NCI-H460 (cell line): ENCODE data around the gene RAPGEF3. TPM values are rescaled to one million over a fixed set of nuclear protein-coding genes. Genes with fewer than 3 reads are reported as not detected.

ENCODE experiments used
- DNase-seq: peaks from one replicate; pipeline ENCODE4 v3.0.0-alpha.2; 2016; ENCODE audit warnings: low read depth; ENCODE audit errors: extremely low read depth
- total RNA-seq: library from RNA; depleted of rRNA; stranded (reverse); fragments of >200 nt; shearing (Covaris generic); gene quantifications from 2 replicates; pipeline ENCODE4 v1.2.3, GENCODE V29; 2014; rRNA removed

RAPGEF3 gene
- total RNA-seq, 1 experiment from 2014 or later, result 10.8 TPM

DNA sequence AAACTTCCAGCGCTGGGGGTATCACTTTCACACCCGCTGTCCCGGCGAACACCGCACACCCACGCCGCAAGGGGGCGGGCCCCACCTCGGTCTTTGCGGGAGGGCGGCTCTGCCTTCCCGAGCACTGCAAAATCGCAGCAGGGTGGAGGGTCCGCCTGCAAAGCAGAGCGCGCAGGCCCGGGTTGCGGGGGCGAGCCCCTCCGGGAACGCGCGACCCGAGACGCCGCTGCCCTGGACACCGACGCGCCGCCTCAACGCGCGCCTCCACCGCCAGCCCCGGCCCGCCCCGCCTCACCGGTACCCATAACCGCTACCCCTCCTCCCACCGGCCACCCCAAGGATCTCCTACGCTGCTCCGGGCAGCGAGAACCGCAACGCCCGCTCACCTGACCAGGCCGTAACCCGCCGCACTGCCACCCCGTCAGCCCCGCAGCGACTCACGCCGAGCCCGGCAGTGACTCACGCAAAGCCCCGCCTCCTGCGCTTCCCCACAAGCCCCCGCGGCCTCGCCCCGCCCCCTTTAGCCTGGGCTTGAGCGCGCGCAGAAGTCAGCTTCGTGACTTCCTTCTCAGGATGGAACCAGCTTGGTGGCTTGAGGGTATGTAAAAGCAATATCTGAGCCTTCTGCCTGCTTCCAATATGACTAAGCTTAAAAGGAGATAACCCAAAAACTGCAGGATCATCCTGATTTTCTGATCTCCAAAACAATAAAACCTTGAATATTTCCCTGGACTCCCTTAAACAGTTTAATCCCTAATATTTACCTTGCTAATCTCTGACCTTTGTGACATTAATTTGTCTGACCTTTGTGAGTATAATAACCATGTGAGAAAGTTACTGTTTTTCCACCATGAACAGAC, 52.9 kb downstream of the RAPGEF3 start, which contains the start of gene RPAP3:
RPAP3 (minus strand) TSS at position 465 of the 860 bp plus-strand sequence. CDS start 3,190 bp downstream, outside the sequence.
- DNase-seq, result peak; percentile 92

DNA sequence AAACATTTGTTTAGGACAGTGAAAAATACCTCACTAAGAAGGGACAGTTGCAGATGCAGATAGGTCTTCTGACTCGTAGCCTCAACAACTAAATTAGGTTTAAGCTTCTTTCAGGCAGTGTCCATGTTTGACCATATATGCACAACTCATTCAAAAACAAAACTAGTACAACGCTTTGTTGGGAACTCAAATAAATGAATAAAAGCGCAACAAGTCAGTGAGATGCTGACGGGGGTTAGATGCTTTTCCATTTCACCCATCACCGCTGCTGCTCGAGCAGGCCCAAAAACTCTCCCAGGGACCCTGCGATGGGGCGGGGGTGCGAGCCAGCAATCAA, 53.5 kb downstream of the RAPGEF3 start:
- DNase-seq, result no peak

DNA sequence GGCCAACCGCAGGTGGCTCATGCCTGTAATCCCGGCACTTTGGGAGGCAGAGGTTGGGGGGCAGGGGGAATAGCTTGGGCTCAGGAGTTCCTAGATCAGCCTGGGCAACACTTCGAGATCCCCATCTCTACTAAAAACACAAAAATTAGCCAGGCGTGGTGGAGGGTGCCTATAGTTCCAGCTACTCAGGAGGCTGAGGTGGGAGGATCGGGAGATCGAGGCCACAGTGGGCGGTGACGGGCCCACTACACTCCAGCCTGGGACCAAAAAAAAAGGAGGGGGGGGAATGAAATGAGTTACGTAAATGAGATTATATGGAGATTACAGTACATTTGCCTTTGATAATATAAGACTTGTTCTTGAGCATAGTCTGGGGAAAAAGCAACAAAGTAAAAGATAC, 54.0 kb downstream of the RAPGEF3 start:
- DNase-seq, result no peak

DNA sequence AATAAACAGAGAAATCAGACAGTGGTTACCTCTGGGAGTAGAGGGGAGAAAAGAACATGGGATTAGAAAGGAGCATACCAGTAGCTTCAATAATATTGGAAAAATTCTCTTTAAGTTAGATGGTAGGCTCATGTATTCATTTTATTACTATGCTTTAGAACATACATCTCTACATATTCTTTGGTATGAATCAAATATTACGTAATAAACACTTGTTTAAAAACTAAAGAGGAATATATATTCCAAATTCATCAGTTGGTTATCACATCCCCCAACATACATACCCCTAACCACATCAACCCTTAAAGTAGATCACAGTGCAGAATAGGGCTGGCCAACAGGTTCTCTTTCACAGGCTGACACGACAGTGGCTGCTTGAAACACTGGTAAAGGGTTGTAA, 58.4 kb downstream of the RAPGEF3 start:
- no peak for DNase-seq

DNA sequence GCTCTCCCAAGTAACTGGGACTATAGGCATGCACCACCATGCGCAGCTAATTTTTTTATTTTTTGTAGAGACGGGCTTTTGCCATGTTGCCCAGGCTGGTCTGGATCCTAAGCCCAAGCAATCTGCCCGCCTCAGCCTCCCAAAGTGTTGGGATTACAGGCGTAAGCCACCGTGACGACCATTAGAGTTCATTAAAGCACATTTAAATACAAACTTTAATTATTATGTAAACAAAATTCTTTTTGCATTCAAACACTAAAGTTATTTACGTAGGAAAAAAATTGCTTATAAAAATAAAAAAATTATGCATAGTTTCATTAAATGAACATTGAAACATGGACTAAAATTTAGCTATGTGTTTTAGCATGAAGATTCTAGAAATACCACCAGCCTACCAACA, 60.0 kb downstream of the RAPGEF3 start:
- no peak for DNase-seq

DNA sequence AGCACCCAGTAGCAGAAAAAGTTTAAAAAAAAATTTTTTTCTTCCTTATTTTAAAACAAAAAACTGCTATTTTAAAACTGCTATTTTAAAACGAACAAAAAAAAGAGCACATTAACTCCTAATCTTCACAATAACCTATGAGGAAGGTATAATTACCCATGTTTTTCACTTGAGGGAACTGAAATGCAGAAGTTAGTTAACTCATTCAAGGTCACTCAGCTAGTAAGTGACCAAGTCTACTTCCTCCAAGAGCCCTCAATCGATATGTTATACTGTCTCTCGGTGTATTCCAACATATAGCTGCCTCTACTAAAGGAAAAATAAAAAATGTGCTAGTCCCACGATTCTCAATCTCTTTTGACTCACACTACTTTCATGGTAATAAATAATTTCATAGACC, 60.6 kb downstream of the RAPGEF3 start:
- DNase-seq, result no peak

DNA sequence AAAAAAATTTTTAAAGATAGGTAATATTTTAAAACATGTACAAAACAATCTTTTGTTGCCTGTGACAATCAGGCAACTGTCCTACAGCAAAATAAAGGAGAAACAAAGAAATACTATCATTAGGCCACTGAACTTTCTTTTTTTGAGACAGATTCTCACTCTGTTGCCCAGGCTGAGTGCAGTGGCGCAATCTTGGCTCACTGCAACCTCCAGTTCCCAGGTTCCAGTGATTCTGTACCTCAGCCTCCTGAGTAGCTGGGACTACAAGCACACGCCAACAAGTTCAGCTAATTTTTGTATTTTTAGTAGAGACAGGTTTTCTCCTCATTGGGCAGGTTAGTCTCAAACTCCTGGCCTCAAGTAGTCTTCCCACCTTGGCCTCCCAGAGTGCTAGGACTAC, 69.5 kb downstream of the RAPGEF3 start:
- no peak for DNase-seq

DNA sequence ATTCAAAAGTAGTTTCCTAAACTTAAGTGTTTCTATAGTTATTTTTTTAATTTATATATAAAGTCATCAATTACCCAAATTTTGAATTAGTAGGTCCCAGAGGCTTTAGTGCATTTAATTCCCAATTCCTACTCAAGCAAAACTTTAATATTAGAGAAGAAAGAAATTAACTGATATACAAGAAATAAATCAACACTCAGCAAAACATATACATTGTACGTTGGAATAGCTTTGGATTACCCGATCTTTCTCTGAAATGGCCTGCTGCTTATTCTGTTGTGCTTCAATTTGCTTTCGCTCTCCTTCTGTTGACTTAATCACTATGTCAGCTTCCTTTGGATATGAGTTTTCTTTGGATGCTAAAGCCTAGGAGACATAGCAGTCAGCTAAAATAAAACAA, 71.0 kb downstream of the RAPGEF3 start:
- DNase-seq, result no peak

DNA sequence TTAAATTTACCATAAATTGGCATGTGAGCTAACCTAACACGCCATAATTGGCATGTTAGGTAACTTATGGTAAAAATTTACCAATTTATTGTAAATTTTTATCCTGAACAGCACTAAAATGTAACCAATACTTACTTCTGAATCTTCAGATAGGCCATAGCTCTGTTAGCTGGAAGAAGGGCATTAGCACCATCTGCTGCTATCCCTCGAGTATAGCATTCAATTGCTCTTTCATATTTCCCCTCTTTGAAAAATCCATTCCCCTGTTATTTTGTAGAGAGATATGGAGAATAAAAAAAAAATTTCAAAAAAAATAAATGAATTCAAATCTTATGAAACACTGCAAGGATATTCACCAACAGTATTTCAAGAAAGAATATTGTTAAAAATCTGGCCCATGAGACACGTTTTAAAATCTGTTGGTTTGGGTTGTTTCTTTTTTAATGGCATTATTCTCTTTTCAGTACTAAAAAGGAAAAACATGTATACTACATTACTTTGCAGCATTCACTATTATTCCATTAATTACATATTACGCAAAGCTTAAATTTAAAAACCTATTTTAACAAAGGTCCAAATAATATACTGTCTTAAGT, 71.9 kb downstream of the RAPGEF3 start:
- peak; percentile 31 for DNase-seq

Other genes starting within 250 kb of the RAPGEF3 start
- 37.9 and 43.7 TPM in 2 replicates for gene RPAP3, start 52.9 kb downstream of the RAPGEF3 start, total RNA-seq
- 0.17 and 0.37 TPM in 2 replicates for gene ENDOU, start 33.4 kb downstream of the RAPGEF3 start, total RNA-seq
- gene SLC48A1, start 14.4 kb upstream of the RAPGEF3 start, total RNA-seq, result 111 and 123 TPM in 2 replicates
- 16.5 and 17.2 TPM in 2 replicates for gene HDAC7, start 61.0 kb upstream of the RAPGEF3 start, total RNA-seq
- 2.4 TPM in 2 replicates for gene VDR, start 146.1 kb upstream of the RAPGEF3 start, total RNA-seq
- 191 and 195 TPM in 2 replicates for gene TMEM106C, start 204.7 kb upstream of the RAPGEF3 start, total RNA-seq
- 4.0 and 4.8 TPM in 2 replicates for gene COL2A1, start 245.6 kb upstream of the RAPGEF3 start, total RNA-seq